OCI-LY3 (cell line): ENCODE results near the gene WDR59.

Experiments
- CTCF ChIP-seq: fragments of 200-600, 300-600 bp; sonication (generic); IDR thresholded peaks from 2 replicates; pipeline ENCODE4 v1.5.1; 2014; ENCODE audit warnings: antibody characterized with exemption, low read length, low read depth
- EZH2phosphoT487 ChIP-seq: fragments of 200-600 bp; shearing (Covaris generic); IDR thresholded peaks from 2 replicates; pipeline ENCODE4 v1.6.1; 2018; ENCODE audit warnings: antibody characterized with exemption, mixed run types, low read depth

DNA sequence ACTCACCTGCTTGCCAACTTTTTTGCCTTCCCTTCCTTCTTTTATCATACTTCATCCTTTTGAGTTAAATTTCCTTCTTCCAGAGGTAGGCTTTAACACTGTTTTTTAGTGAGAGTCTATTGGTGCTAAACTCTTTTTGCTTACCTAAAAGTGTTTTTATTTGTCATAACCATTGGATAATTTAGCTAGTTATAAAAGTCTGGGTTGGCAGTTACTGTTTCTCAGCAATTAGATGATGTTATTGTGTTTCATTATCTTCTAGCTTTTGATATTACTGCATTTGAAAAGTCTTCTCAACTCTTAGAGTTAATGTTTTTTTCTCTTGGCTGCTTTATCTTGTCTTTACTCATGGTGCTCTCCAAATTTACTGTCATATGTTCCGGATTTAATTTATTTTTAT lies 36.5 kb upstream of the WDR59 start:
- no peak for TF ChIP-seq CTCF
- TF ChIP-seq EZH2phosphoT487: no peak
